Astrocyte (in vitro differentiated cells and primary cell): Measurements from ENCODE around the gene GSE1.

Experiments used
- CTCF ChIP-seq: IDR thresholded peaks from 2 replicates; pipeline ENCODE4 v1.5.1; 2011; ENCODE audit warnings: low read depth, mild to moderate bottlenecking, inconsistent platforms, low read length, moderate library complexity; ENCODE audit not compliant: insufficient read depth
- EZH2 ChIP-seq: IDR thresholded peaks from 2 replicates; pipeline ENCODE4 v1.6.1; 2012; ENCODE audit warnings: mild to moderate bottlenecking, low read length, inconsistent platforms; ENCODE audit not compliant: insufficient read depth

GRCh38 chr16:85607796-85608514 is 5.2 kb upstream of the GSE1 start:
- TF ChIP-seq EZH2 = no peak
- TF ChIP-seq CTCF = no peak
